Measurements from ENCODE around the gene COQ8A.

COQ8A gene

DNA sequence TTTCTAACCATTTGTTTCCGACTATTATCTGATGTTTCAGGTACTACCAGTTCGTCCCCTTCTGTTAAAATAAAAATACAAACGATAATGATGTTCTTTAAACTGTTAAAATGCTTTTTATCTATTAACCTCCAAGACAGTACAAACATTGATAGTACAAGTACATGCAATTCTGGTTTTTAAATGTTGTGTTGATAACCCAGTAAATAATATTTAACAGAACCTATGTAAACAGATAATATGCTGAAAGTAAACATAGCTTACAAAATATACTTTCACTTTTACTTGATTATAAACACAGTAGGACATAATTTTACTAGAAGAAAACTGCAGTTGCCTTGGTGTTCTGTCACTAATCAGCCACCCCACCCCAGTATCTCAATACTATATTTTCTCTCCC is 76.9 kb downstream of the COQ8A start:
- DNase-seq (ENCODE audit: low read depth), result no peak

DNA sequence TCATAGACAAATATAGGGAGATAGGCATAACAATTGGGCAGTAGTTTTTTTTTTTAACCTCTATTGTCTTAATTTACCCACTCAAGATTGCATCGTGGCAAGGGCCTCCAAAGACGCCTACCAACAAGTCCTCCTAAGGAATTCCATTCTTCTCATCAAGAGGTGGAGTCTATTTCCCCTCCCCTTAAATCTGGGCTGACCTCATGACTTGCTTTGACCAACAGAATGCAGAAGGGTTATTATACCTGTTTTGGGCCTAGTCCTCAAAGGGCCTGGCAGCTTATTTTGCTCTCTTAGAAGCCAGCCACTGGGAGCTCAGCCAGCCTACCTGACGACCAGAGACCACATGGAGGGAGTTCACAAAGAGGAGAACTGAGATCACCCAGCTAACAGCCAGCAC is 92.3 kb downstream of the COQ8A start:
- DNase-seq (ENCODE audit: low read depth), result no peak

DNA sequence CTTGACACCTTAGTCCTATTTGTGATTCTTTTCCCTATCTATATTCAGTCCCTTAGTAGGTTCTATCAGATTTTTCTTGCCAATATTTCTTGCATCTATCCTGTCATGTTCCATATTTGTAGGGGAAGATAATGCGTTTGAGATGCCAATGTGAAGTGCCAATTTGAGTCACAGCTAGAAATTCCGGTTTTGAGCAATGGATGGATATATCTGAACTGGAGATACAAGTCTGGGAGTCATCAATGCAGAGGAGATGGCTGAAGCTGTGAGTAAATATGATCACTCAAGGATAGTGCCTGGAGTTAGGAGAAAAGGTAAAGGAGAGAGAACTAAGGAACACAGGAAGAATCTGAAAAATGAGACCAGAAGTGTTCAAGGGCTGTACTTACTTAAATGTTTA is 93.8 kb downstream of the COQ8A start:
- DNase-seq (ENCODE audit: low read depth), result no peak

DNA sequence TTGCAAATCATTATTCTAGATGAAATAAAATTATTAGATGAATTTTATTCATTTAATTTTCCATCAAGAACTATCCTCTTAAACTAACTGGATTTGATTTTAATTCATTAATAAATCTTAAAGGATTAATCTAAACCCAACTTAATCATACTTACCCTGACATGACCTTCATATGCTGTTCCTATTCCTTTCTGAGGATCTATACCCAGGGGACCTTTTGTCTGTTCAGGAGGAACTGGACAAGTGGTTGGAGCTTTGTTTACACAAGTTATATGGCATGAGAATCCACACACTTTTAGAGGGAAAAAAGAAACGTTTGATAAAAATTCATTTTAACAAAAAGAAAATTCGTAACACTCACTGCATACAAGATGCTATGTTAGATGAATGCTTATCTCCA is 95.2 kb downstream of the COQ8A start:
- no peak for DNase-seq (ENCODE audit: low read depth)

DNA sequence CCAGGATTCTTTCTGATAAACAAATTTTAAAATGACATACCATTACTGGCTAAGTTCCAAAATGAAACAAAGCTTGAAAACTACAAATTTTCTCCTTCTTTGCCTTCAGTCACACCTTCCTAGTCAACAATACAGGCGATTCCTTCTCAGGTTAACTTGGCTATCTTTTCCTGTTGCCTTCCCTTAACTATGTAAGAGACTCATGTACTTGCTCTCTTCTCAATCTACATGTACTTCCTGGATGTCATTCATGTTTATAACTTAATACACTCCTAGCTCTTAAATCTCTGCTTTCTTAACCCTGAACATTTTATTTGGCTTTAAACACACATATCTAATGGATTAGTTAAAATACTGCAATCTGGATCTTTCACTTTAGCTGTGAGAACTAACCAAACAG is 97.0 kb downstream of the COQ8A start:
- DNase-seq (ENCODE audit: low read depth), result no peak

Measured in stimulated activated CD8-positive, alpha-beta memory T cell treated with anti-CD3 and anti-CD28 coated beads, Interleukin-7, amount 100 ng/mL, for 24 hours (primary cell).